ENCODE measurements around the gene ACMSD.
"Not testable (repeated sequence)": the region's sequence is repeated elsewhere in the genome, so short reads cannot be mapped to it uniquely, and the experiment has no call there.

ACMSD gene

DNA sequence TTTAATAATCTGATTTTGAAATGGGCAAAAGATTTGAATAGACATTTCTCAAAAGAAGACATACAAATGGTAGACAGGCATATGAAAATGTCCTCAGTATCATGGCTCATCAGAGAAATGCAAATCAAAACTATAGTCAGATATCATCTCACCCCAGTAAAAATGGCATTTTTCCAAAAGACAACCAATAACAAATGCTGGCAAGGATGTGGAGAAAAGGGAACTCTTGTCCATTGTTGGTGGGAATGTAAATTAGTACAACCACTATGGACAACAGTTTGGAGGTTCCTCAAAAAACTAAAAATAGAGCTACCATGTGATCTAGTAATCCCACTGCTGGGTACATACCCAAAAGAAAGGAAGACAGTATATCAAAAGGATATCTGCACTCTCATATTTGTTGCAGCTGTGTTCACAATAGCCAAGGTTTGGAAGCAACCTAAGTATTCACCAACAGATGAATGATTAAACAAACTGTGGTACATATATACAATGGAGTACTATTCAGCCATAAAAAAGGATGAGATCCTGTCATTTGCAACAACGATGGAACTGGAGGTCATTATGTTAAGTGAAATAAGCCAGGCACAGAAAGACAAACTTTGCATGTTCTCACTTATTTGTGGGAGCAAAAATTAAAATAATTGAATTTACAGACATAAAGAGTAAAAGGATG, 69.2 kb downstream of the ACMSD start:
- not testable (repeated sequence) for DNase-seq (ENCODE audit: low read depth)

DNA sequence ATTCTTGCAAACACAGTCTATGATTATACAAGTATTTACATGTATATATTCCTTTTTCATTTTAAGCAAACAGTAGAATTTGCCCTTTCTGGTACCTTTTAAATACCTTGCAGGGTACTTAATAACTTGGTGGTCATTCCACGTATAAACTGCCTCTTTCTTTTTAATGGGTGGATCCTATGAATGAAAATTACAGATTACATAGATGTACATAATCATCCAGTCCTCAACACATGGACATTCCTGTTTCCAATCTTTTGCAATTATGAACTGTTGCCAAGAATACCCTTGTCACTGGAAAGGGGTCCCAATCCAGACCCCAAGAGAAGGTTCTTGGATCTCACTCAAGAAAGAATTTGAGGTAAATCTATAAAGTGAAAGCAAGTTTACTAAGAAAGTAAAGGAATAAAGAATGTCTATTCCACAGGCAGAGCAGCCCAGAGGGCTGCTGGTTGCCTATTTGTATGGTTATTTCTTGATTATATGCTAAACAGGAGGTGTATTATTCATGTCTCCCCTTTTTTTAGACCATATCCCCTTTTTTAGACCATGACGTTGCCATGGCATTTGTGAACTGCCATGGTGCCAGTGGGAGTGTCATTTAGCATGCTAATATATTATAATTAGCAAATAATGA, 72.5 kb downstream of the ACMSD start:
- no peak for DNase-seq (ENCODE audit: low read depth)

DNA sequence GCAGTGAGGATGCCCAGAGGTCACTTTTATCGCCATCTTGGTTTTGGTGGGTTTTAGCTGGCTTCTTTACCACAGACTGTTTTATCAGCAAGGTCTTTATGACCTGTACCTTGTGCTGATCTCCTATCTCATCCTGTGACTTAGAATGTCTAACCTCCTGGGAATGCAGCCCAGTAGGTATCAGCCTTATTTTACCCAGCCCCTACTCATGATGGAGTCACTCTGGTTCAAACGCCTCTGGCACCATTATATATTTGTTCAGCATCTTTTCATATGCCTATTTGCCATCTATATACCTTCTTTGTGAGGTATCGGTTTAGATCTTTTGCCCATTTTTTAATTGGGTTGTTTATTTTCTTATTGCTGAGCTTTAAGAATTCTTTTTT, 73.0 kb downstream of the ACMSD start:
- no peak for DNase-seq (ENCODE audit: low read depth)

DNA sequence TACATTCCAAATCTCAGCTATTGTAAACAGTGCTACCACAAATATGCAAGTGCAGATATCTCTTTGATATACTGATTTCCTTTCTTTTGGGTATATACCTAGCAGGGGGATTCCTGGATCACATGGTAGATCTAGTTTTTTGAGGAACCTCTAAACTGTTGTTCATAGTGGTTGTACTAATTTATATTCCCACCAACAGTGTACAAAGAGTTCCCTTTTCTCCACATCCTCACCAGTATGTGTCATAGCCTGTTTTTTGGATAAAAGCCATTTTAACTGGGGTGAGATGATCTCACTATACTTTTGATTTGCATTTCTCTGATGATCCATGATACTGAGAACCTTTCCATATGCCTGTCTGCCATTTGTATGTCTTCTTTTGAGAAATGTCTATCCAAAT, 73.9 kb downstream of the ACMSD start:
- no peak for DNase-seq (ENCODE audit: low read depth)

DNA sequence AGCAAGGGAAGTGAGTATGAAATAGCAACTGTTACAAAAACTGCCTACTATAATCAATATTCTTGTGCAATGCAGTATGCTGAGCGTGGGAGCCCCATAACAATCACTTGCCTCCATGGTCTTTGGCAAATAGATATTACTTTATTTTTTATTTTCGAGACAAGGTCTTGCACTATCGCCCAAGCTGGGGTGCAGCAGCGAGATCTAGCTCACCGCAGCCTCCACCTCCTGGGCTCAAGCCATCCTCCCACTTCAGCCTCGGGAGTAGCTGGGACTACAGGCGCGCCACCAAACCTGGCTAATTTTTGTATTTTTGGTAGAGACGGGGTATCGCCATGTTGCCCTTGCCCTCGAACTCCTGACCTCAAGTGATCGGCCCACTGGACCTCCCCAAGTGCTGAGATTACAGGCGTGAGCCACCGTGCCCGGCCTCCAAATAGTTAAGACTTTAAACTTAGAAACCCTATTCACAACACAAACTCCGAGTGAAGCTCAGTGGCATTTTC, 79.0 kb downstream of the ACMSD start:
- DNase-seq (ENCODE audit: low read depth): no peak

DNA sequence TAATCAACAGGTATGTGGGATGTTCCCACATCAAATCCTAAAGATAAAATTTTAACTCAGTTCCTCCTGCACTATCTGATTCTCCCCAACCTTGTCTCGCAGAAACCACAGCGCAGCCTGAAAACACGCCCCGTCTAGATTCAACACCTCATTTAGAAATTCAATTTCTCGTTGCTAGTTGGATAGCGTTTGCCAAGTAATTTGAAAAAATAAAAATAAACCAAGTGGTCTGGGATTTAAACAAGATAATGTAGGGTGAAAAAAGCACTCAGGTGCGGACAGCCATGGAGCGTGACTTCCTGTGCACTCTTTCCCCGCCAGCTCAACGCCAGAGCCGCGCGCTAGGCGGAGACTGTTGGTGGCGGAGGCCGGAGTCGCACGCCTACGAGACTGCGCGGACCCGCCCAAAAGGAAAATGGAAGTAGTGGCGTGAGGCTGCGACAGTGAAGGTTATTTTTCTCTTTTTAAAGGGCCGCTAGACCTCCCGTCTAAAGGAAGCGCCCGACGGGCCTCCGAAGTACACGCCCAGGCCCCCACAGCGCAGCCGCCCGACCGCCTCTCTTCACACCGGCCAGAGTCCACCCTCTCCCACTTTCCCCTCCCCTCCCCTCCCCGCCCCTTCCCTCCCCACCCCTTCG, 79.6 kb downstream of the ACMSD start:
- DNase-seq (ENCODE audit: low read depth): peak; percentile 71

DNA sequence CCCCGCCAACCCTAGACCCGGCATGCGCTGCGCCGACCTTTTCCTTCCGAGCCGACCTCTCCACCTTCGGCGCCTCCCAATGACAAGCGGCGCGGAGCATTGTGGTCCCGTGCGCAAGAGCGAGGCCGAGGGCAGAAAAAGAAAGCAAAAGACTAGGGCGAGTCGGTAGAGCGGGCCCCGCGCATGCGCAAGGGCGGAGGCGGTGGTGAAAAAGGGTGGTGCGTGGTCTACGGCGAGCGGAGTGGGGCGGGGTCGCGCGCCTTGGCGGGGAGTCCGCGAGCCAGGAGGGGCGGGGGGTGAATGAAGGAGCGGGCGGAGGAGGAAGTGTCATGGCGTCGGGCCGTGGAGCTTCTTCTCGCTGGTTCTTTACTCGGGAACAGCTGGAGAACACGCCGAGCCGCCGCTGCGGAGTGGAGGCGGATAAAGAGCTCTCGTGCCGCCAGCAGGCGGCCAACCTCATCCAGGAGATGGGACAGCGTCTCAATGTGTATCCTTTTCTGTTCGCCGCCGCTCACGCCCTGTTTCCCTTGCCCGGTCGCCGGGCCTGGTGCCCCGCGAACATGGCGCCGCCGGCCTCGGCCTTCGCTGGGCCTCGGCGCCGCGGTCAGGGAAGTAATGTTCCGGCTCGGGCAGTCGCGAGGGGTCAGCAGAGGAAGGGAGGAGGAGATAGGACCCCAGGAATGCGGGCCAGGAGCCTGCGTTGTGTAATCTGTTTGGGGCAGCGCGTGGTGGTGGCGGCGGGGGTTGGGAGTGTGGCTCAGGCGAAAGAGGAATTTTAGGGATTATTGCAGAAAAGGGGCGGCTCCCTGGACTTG, 80.3 kb downstream of the ACMSD start, which contains the start of gene CCNT2:
Gene CCNT2, plus strand, starts transcription at position 297 of the 815 bp plus-strand sequence. Its CDS starts 33 bp downstream, at position 330.
- peak; percentile 99 for DNase-seq (ENCODE audit: low read depth)

DNA sequence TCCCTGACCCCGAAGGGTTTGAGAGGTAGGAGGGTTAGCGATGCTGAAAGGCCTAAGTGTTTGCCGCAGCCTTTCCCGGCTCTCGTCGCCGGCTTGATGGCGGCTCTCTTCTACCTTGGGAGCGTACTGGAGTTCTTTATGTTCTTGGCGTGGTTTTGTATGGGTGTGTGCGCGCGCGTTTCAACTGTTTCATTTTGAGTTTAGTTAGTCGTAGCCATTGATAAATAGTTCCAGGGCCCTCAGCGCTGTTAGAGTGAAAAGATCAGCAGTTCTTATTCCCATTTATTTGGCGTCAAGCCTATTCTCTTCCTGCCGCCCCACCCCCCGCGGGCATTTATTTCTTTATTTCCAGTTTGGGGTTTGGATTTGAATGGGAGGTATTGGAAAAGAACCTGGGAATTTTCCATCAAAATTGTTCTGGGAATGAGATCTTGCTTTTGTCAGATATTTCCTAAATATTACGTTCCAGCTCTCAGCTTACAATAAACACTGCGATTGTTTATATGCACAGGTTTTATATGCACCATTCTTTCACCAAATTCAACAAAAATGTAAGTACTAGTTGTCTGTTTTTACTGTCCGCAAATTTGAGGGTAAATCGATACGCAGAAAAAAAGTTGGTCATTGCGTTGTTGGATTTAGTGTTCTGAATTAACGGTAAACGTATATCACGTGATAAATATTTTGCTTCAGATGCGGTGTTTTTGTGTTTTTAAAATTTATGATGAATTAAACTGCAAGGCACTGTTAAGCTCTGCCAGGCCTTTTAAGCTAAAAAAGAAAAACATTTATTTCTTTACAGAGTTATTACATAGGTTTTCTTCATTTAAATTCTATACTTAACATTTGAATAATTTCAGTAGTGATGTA, 81.2 kb downstream of the ACMSD start:
- no peak for DNase-seq (ENCODE audit: low read depth)

DNA sequence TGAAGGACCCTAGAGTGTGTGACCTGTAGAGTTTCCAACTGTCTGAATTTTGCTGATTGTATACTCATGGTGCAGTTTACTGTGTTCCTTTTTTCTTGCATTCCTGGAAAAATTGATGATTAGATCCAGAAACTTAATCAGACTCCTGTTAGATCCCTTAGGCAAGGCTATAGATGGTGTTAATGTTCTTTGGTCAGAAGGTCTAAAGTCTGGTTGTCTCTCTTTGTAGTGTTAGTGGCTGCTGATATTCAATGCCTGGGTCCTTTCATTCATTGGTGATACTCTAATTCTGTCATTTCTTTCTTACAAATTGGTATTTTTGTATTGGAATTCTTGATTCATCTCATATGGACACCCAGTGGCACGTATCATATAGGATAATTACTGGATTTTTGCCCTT, 86.5 kb downstream of the ACMSD start:
- no peak for DNase-seq (ENCODE audit: low read depth)

DNA sequence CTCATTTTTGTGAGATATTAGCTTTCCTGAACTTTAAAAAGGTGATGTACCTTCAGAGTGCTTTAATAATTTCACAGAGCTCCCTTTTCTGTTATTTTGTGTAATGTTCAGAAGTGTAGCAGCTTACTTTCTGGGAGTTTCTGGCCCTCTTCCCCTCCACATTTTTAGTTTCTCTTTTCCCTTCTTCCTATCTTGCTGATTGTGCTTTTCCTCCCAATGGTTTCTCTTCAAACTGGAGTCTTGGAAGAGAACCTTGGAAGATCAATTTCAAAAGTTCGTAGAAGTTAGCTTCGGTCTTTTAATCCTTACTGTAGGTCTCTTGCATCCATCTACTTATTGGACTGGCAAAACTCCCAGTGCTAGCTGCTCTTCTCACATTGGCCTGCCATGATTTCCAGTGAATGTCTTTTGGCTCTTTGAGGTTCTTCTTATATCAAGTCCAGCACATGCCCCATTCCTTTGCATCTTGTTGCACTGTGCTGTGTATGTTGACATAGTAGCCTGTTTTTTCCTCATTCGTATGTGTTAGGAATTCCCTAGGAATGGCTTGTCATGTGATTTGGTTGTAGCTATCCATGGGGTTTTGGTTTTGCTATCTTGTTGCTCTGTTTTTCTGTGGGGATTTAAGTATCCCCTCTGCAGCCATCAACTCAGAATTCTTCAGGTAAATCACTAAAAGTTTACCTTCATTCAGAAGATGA, 88.0 kb downstream of the ACMSD start:
- no peak for DNase-seq (ENCODE audit: low read depth)

DNA sequence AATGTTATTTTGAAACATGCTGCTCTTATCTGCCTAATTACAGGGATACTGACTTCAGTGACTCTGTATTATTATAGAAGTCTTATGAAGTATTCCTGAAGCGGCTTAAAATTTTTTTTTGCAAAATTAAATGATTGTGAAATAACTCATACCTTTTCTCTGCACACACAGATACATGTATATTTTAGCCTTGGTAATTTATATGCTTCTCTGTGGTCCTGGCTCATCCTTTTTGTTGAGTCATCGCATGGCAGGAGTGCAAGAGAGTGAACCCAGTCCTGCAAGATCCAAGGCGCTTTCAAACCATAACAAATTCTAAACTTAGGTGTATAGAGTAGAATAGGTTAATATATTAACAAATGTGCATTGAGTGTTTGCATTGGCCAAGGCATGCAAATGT, 88.8 kb downstream of the ACMSD start:
- DNase-seq (ENCODE audit: low read depth): no peak

DNA sequence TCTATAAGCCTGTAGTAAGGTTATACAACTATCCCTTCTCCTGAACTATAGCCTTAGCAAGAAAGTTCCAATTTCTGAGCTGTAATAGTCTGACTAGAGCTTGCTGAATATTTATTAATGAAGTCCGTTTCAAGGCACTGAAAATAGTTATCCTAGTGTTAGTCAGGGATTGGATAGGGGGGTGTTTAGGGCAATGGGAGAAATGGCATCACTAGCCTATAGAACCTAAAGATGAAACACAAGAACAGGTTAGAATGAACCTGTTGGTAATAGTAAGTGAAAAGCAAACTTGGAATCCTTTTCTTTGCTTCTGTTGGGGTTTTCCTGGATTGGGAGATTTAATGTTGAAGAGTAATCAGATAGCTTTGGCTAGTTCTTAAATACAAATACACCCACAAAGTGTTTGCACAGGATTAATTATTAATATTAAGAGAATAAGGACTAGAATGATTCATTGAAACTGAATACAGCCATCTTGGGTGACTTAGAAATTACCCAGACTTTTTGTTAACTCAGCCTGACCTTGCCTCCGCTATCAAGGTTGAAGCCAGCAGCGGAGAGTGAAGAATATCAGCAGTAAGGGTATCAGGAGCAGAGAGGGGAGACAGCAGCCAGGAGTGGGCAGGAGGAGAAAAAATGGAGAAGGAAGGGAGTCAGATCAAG, 94.6 kb downstream of the ACMSD start:
- DNase-seq (ENCODE audit: low read depth): no peak

DNA sequence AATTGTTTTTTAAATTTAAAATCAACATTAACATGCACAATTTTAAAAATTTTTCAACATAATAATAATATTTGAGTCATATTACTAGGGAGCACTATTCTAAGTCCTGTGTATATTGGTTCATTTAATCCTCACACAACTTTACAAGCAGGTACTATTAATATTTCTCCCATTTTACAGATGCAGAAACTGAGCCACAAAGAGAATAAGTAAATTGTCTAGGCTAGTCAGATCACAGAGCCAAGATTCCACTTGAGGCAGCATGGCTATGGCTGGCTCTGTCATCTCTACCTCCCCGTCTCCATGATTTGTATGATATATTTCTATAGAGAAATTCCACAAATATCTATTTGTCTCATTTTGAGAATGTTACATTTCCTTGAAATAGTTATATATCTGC, 95.3 kb downstream of the ACMSD start:
- no peak for DNase-seq (ENCODE audit: low read depth)

DNA sequence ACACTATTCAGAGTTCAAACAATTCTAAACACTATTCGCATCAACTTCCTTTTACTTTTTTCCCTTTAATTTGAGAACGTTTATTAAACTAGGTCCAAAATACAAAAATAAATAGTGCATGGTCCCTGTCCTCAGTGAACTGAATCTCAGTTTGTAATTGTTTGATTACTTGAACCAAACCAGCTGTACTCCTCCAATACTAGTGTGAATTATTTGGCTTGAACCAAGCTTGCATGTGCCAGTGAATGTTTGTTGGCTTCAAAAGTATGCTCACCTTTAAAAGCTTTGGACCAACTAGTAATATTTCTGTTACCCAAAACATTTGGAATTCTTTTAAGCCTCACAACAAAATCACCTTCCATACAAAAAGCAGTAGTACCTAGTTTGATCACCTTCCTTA, 95.7 kb downstream of the ACMSD start:
- no peak for DNase-seq (ENCODE audit: low read depth)

DNA sequence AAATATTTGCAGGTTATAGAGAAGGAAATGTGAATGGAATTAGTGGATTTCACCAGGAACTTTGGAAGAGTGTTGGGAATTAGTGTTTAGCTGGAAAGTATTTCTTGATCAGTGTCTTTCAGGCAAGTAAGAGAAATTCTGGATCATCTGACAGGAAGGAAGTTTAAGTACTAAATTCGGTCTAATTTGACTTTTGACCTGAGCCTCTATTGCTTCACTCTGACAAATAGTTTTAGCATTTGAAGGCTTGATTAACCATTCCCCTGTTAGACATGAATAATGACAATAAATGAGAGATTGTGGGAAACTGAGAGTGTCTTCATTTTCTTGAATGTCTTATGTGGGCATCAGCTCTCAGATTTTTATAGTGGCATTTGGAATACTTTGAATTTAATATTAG, 96.2 kb downstream of the ACMSD start:
- no peak for DNase-seq (ENCODE audit: low read depth)

DNA sequence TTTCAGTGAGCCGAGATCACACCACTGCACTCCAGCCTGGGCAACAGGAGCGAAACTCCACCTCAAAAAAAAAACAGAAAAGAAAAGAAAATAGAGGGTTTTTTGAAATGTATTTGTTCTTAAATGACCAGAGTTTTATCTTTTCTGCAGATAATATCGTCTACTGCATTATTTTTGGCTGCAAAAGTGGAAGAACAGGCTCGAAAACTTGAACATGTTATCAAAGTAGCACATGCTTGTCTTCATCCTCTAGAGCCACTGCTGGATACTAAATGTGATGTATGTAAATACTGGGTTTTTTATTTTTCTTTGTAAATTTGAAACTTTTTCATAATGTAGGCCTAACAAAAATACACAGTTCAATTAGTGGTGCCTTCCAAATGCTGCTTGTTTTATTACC, 98.3 kb downstream of the ACMSD start:
- no peak for DNase-seq (ENCODE audit: low read depth)

DNA sequence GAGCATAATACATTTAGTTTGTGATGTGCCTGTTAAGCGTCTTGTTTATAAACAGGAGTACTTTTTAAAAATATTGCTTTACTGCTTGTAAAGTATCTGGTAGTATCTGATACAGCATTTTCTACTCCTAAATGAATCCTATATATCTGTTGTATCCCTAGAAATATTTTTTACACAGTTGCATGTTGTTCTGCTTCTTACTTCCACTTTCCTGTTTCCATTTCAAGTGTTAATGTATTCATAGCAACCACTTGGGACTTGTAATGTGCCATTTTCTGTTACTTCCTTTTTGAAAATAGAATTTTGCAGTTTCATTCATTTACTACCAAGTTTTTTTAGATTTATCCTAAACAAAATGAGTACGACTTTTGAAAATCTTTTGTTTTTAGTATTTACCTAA, 105.1 kb downstream of the ACMSD start:
- DNase-seq (ENCODE audit: low read depth): no peak

DNA sequence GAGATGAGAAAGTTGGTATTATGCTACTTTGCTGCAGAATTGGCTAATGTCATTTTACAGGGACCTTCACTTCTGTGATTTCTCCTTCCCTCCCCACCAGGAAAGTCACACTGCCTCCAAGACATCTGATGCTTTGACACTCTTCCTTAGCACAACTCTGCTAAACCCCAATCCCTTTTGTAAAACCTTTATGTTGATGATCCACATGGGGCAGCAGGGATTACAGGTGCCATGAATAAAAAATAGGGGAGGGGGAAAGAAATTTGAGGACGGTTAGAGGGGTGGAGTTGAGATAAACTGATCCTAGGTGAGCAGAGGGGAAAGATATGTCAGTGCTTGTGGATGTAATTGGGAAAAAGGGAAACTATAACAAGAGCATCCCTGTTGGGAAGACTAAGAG, 106.6 kb downstream of the ACMSD start:
- no peak for DNase-seq (ENCODE audit: low read depth)

DNA sequence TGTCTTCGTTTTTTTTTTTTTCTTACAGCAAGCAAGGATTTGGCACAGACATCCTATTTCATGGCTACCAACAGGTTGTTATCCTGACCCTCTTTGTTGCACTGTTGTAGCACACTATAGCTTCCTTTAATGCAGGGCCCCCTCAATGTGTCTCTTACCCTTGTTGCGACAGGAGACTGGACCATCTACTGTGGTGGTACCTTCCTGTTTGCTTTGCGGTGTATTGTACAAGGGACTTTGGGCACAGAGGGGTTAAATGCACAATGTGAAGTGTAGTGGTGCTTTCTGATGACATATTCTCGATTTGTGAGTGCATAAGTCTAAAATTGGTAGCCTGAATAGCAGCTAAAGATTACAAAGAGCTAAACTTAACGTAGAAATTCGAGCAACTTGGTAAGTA, 107.7 kb downstream of the ACMSD start:
- DNase-seq (ENCODE audit: low read depth): no peak

DNA sequence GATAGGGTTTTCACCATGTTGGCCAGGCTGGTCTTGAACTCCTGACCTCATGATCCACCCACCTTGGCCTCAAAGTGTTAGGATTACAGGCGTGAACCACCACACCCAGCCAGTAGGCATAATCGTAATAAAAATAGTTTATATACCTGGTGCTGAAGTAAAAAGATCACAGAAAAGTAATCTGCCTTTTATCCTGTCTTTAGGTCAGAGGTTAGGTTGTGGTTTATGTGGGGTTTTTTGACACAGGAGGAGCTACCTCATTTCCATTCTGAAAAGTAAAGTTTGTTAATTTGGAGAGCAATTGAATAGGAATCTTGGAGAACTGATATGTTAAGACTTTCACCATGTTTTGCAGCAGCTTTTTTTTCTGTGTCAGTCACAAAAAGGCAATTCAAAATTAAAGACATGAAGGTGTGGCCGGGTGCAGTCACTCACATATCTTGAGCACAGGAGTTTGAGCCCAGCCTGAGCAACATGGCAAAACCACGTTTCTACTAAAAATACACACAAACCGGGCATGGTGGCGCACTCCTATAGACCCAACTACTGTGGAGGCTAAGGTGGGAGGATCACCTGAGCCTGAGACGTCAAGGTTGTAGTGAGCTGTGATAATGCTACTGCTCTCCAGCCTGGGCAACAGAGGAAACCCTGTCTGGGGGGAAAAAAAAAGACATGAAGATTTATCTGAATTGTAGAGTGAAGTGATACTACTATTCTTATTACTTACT, 111.7 kb downstream of the ACMSD start:
- DNase-seq (ENCODE audit: low read depth): no peak

Data from stimulated activated CD8-positive, alpha-beta memory T cell treated with anti-CD3 and anti-CD28 coated beads, Interleukin-15, amount 100 ng/mL, for 24 hours (primary cell).